Measurements from ENCODE around the gene TMEM203. TPM values are rescaled to one million over a fixed set of nuclear protein-coding genes. Genes with fewer than 3 reads are reported as not detected.

TMEM203 gene
- total and polyA plus RNA-seq, 2 of the 13 experiments (the other 11 are each of a cell fraction or from before 2014, with no cell fraction given): 23.4 to 36.7 TPM

DNA sequence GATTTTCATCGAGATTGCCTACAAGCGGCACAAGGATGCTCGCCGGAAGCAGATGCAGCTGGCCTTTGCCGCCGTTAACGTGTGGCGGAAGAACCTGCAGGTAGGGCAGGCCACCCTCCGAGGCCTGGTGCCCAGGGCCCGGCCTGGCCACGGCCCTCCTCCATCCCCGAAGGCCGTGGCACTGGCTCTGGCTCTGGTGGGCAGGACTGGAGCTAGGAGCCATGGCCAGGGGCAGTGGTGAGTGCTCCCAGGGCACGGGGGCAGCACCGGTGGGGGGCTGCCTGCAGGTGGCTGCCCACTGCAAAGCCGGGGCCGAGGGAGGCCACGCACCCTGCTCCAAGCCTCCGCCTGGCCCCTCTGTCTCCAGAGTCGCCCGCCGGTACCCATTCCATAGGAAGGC, 41.6 kb downstream of the TMEM203 start:
- no peak overlapping the region for H3K27ac ChIP-seq (ENCODE audit: extremely low read length, insufficient read depth, low read length)
- no peak overlapping the region for H3K4me2 ChIP-seq (ENCODE audit: low read depth, low read length)
- DNase-seq (ENCODE audit: low spot score) (no peak), FAIRE-seq (no peak), ATAC-seq (no peak)
- no peaks in the 10 kb centered on the region for H3K79me2 ChIP-seq (ENCODE audit: insufficient read depth, low read length)
- H3K36me3 ChIP-seq (replicated peaks in 1 of 2; ENCODE audit: control insufficient read depth in 1 of 2, insufficient read depth in 2 of 2, low read length in 2 of 2): no peaks in the 10 kb centered on the region
- in situ Hi-C loops (cut with HindIII; ENCODE audit: extremely low pct_ligation_motif_present, low pct_unique_long_range_greater_than_20kb) (no loop called here), intact Hi-C loops (cut with micrococcal nuclease; ENCODE audit: unreplicated experiment) (no loop called here)
- TF ChIP-seq, protein P1, sequence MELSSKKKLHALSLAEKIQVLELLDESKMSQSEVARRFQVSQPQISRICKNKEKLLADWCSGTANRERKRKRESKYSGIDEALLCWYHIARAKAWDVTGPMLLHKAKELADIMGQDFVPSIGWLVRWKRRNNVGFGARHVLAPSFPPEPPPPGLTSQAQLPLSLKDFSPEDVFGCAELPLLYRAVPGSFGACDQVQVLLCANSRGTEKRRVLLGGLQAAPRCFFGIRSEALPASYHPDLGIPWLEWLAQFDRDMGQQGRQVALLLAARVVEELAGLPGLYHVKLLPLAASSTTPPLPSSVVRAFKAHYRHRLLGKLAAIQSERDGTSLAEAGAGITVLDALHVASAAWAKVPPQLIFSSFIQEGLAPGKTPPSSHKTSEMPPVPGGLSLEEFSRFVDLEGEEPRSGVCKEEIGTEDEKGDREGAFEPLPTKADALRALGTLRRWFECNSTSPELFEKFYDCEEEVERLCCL (CRISPR knock-in tag; IDR thresholded peaks at IDR 0.05; ENCODE audit: borderline replicate concordance): no peak
- TF ChIP-seq, protein P2, sequence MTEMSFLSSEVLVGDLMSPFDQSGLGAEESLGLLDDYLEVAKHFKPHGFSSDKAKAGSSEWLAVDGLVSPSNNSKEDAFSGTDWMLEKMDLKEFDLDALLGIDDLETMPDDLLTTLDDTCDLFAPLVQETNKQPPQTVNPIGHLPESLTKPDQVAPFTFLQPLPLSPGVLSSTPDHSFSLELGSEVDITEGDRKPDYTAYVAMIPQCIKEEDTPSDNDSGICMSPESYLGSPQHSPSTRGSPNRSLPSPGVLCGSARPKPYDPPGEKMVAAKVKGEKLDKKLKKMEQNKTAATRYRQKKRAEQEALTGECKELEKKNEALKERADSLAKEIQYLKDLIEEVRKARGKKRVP (CRISPR knock-in tag; IDR thresholded peaks at IDR 0.05): no peak
- TF ChIP-seq IRF2 (CRISPR knock-in tag; IDR thresholded peaks at IDR 0.05): no peak
- TF ChIP-seq PAWR (CRISPR knock-in tag; IDR thresholded peaks at IDR 0.05; ENCODE audit: borderline replicate concordance): no peak
- TF ChIP-seq ZNF777 (CRISPR knock-in tag; IDR thresholded peaks at IDR 0.05): no peak
- no peak for TF ChIP-seq ZFP1 (CRISPR knock-in tag; IDR thresholded peaks at IDR 0.05)
- no peak for TF ChIP-seq WIZ (CRISPR knock-in tag; IDR thresholded peaks at IDR 0.05)
- no peak for TF ChIP-seq SIN3A (IDR thresholded peaks at IDR 0.05; ENCODE audit: borderline replicate concordance, low read depth, low read length)
- TF ChIP-seq KLF15 (CRISPR knock-in tag; IDR thresholded peaks at IDR 0.05; ENCODE audit: borderline replicate concordance): no peak
- no peaks in the 10 kb centered on the region for H3K9me3 ChIP-seq (ENCODE audit: low read length)
- no peaks in the 10 kb centered on the region; the same call in 1 of the 2 replicates for H3K4me1 ChIP-seq (ENCODE audit: insufficient read depth, low read length)
- 91% methylated on average over 6 of the region's 22 CpGs for WGBS (ENCODE audit: low lambda C conversion rate)
- no peak overlapping the region for H2AFZ ChIP-seq (ENCODE audit: low read length)
- peaks cover 23 to 85% of the 10 kb centered on the region in 2 experiments; a peak in 4 of 5 replicates for H3K27me3 ChIP-seq (ENCODE audit: control insufficient read depth in 1 of 2, insufficient read depth in 2 of 2, low read length in 2 of 2)
- no TSS peak for BruUV-seq (replicated peaks)
- H3K4me3 ChIP-seq (replicated peaks in 1 of 3; ENCODE audit: insufficient read depth in 1 of 3, low read depth in 2 of 3, low read length in 3 of 3): no peak overlapping the region
- POLR2A ChIA-PET: no interaction called here
- CTCF ChIA-PET (ENCODE audit: low intra/inter-chr PET ratio, low total read pairs): no interaction called here
- H3K9ac ChIP-seq (ENCODE audit: insufficient read depth, low read depth, low read length): no peak overlapping the region
- no peaks in the 10 kb centered on the region for H4K20me1 ChIP-seq (ENCODE audit: insufficient read depth, low read length)
